Activated naive CD8-positive, alpha-beta T cell treated with anti-CD3 and anti-CD28 coated beads, Interleukin-2, amount 10 ng/mL, durations not matched to agents 7 days and 5 days (primary cell): ENCODE results near the gene ZFYVE21. TPM values are rescaled to one million over a fixed set of nuclear protein-coding genes. Genes with fewer than 3 reads are reported as not detected.
A peak's percentile ranks its signal among the peaks of the same experiment; 100 is the strongest.

ENCODE experiments used
- ATAC-seq: fragments of 150-1000 bp; cut with Tn5 transposase; one replicate; pipeline ENCODE4 v1.10.0; 2021; ENCODE audit warnings: low read depth, moderate library complexity
- POLR2A ChIA-PET: fragments of 350-600 bp; sonication (Branson Sonifier 250); formaldehyde crosslinking; loops from one replicate; lab custom pipeline; 2021; ENCODE audit warnings: antibody characterized with exemption; lab: Charles Lee
- DNase-seq: peaks from one replicate; pipeline ENCODE4 v3.0.0; 2021
- H3K27ac Mint-ChIP-seq: one replicate; pipeline ENCODE4 v1.8.0; 2022; ENCODE audit warnings: mild to moderate bottlenecking, mixed read lengths
- H3K27me3 Mint-ChIP-seq: one replicate; pipeline ENCODE4 v1.8.0; 2022; ENCODE audit warnings: mild to moderate bottlenecking, moderate library complexity, mixed read lengths
- H3K36me3 Mint-ChIP-seq: one replicate; pipeline ENCODE4 v1.8.0; 2021; ENCODE audit warnings: mild to moderate bottlenecking, mixed read lengths
- H3K4me1 Mint-ChIP-seq: one replicate; pipeline ENCODE4 v1.8.0; 2021; ENCODE audit warnings: mixed read lengths
- H3K4me3 Mint-ChIP-seq: one replicate; pipeline ENCODE4 v1.8.0; 2022; ENCODE audit warnings: mild to moderate bottlenecking, moderate library complexity, mixed read lengths
- H3K9me3 Mint-ChIP-seq: one replicate; pipeline ENCODE4 v1.8.0; 2021; ENCODE audit warnings: mixed read lengths
- total RNA-seq, 2 experiments: library from RNA; stranded (reverse); gene quantifications; one replicate each; pipeline ENCODE4 v1.2.3, GENCODE V29; 2021

ZFYVE21 gene
- total RNA-seq, 2 experiments from 2014 or later, result 18.5 to 19.5 TPM

DNA sequence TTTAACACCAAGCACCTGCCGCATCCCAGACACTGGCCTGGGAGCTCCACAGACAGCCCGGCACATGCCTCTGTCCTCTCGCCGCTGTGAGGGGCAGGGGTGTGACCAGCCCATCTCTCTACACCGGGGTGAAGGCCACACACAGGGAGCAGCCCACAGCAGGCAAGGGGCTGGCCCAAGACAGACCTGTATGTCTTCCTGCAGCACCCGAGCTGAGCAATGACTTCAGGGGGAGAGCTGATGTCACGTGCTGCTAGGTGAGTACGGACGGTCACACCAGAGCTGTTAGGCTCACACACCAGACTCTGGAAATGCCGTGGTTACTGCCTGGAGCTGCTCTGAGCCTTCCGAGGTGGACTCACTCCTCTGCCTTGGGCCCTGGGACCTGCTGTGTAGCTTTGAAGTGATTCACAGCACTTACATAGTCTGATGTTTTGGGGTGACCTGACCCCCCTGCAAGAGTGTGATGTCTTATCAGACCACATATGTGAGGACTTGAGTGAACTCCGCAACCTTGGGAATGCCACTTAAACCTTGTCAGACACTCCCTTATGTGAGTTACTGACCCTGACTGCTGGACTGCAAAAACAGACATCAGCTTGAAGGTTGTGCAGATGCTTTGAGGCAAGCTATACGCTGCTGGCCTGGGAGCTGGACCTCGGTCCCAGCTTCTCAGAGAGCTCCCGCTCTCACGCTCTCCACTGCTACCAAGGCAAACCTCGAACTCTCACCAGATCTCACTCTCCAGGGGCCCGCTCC, 2.1 kb upstream of the ZFYVE21 start:
- Mint-ChIP-seq H3K4me1 (peaks cover 33% of the 10 kb centered on the region), H3K36me3 (peaks cover 7% of the 10 kb centered on the region), H3K9me3 (no peaks in the 10 kb centered on the region), H3K27me3 (no peaks in the 10 kb centered on the region), H3K27ac (peak overlapping the region; percentile 71), H3K4me3 (peak overlapping the region; percentile 90)
- no peak for DNase-seq
- POLR2A ChIA-PET, result interaction anchor here (0.6 kb wide), 1 partner anchor 77 kb away, joined by 4 read pairs; no protein-coding TSS in a partner anchor
- no peak for ATAC-seq

DNA sequence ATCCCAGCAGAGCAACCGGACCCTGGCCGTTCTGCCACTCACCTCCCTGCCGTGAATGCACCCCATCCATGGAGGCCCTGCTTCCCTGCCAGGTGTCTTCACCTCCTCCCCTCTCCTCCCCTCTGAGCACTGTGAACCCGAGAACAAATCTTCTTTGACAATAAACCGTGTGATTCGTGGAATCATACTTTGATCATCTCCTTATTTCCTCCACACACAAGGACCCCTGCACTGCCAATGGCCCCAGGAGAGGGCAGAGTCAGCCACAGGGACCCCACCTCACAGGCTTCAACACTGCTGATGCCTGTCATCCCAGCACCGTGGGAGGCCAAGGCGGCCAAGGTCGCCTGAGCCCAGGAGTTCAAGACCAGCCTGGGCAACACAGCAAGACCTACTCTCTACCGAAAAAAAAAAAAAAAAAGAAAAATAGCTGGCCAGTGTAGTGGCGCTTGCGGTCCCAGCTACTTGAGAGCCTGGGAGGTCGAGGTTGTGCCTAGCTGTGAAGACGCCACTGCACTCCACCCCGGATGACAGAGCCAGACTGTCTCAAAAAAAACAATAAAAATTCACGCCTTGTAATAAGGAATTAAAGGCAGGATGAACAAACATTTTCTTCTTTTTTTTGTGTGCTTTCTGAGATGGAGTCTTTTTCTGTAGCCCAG, 1.4 kb upstream of the ZFYVE21 start:
- POLR2A ChIA-PET, result interaction anchor here (1.1 to 2.3 kb wide), 2 partner anchors 14 to 26 kb away, joined by 3 to 5 read pairs; no protein-coding TSS in a partner anchor
- H3K4me1 Mint-ChIP-seq, result peaks cover 36% of the 10 kb centered on the region

DNA sequence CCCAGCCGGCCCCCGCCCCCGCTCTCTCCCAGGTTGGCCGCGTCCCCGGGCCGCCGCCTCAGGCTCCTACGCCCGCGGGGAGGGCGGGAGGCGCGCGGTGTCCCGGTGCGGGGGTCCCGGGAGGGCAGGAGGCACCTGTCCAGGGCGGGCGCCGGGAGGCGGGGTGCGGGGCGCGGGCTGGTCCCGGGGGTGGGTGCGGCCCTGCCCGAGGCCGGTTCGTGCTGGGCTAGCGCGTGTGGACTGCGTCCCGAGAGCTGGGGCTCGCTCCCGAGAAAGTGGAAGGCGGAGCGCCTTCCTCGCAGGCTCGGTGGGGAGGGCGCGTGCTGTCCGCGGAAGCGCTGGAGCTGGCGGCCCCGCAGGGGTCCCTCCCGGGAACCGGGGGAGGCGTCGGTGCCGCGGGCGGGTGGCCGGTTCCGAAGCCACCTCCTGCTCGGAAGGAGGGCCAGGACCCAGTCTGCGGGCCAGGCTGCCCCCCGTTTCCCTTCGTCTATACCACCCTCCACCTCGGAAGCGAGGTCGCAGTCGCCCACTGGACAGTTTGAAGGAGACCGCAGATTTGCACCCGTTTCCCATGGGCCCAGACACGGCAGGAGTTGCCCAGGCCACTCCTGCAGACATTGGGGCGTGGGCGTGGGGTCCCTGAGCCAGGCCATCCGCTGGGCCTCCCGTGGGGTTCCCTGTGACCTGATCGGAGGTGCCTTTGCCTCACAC, 636 bp downstream of the ZFYVE21 start:
- Mint-ChIP-seq H3K4me1 (peaks cover 43% of the 10 kb centered on the region), H3K27ac (no peak overlapping the region), H3K4me3 (peak overlapping the region; percentile 79), H3K36me3 (peaks cover 6% of the 10 kb centered on the region), H3K9me3 (no peaks in the 10 kb centered on the region), H3K27me3 (no peaks in the 10 kb centered on the region)
- DNase-seq (peak; percentile 65), ATAC-seq (no peak)
- POLR2A ChIA-PET, result interaction anchor here (0.6 to 2.3 kb wide), 6 partner anchors 13 to 152 kb away, joined by 3 to 6 read pairs (median 4); no protein-coding TSS in a partner anchor

More for the DNA sequence above, 1.4 kb upstream of the ZFYVE21 start:
- Mint-ChIP-seq H3K9me3 (no peaks in the 10 kb centered on the region), H3K36me3 (peaks cover 6% of the 10 kb centered on the region), H3K27ac (peak overlapping the region; percentile 85), H3K27me3 (no peaks in the 10 kb centered on the region), H3K4me3 (peak overlapping the region; percentile 90)
- DNase-seq (no peak), ATAC-seq (no peak)

DNA sequence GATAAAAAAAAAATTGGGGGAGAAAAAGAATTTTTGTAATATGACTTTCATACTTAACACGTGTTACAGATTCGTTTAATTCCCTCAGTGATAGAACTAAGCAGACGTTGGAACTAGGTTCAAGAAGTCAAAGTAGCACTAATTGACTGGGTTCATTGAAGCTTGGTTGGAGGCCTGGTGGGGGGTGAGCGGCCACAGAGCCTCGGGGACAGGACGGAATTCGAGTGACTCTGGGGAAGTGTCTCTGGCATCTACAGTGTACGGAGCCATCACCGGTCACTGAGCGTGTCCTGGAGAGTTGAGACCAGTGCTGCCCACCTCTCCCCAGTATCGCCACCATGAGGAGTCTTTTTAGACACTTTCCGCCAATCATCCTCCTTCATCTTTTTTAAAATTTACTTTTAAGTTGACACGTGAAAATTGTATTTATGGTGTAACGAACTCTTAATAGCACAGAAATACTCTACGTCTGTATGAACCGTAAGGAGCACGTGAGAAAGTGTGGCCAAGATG, 1.3 kb downstream of the ZFYVE21 start:
- H3K9me3 Mint-ChIP-seq, result no peaks in the 10 kb centered on the region
- H3K4me1 Mint-ChIP-seq, result peaks cover 40% of the 10 kb centered on the region
- peak overlapping the region; percentile 79 for H3K4me3 Mint-ChIP-seq
- DNase-seq, result no peak
- peaks cover 6% of the 10 kb centered on the region for H3K36me3 Mint-ChIP-seq
- no peak for ATAC-seq
- H3K27me3 Mint-ChIP-seq, result no peaks in the 10 kb centered on the region
- no peak overlapping the region for H3K27ac Mint-ChIP-seq
- POLR2A ChIA-PET, result interaction anchor here (1.4 kb wide), 1 partner anchor 152 kb away, joined by 6 read pairs; no protein-coding TSS in a partner anchor

DNA sequence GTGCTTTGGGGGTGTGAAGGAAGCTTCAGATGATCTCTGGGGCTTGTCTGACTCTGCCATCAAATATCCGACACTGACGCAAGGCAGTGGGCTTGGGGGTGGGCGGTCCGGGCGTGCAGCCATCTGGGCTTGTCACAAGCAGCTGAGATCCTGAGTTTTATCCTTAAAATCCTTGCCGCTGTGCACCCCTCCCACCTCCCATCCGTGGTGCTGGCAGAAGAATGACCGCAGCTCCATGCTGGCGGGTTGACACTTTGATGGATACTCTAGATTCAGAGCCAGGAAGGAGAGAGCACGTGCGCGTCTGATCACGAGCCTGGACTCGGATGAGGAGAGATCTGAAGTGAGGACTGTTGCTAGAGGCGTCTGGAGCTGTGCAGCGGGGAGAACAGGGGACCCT, 3.0 kb downstream of the ZFYVE21 start:
- no peak for DNase-seq
- Mint-ChIP-seq H3K27ac (no peak overlapping the region), H3K9me3 (no peaks in the 10 kb centered on the region), H3K4me3 (no peak overlapping the region), H3K36me3 (peaks cover 2% of the 10 kb centered on the region), H3K27me3 (no peaks in the 10 kb centered on the region), H3K4me1 (peaks cover 29% of the 10 kb centered on the region)
- no peak for ATAC-seq
- POLR2A ChIA-PET, result no interaction called here

DNA sequence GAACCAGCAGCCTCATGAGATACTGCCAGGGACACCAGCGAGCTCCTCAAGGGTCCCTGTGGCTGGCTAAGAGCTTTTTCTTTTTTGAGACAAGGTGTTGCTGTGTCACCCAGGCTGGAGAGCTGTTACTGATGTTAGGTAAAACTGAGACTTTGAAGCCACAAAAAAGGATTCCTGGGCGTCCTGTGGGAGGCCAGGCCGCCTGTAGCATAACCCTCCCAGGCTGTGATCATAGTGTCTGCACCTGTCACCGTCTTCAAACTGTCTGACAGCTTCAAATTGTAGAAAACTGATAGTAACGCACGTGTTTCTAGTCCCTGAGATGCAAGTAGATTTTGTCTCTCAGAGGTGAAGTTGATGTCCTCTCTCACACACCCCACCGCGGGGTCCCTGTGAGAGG, 4.1 kb downstream of the ZFYVE21 start:
- Mint-ChIP-seq H3K36me3 (peaks cover 2% of the 10 kb centered on the region), H3K4me3 (no peak overlapping the region), H3K4me1 (peaks cover 20% of the 10 kb centered on the region), H3K27me3 (no peaks in the 10 kb centered on the region), H3K9me3 (no peaks in the 10 kb centered on the region), H3K27ac (no peak overlapping the region)
- ATAC-seq (no peak), DNase-seq (no peak)
- POLR2A ChIA-PET, result interaction anchor here (0.6 kb wide), 1 partner anchor 193 kb away, joined by 3 read pairs; no protein-coding TSS in a partner anchor

DNA sequence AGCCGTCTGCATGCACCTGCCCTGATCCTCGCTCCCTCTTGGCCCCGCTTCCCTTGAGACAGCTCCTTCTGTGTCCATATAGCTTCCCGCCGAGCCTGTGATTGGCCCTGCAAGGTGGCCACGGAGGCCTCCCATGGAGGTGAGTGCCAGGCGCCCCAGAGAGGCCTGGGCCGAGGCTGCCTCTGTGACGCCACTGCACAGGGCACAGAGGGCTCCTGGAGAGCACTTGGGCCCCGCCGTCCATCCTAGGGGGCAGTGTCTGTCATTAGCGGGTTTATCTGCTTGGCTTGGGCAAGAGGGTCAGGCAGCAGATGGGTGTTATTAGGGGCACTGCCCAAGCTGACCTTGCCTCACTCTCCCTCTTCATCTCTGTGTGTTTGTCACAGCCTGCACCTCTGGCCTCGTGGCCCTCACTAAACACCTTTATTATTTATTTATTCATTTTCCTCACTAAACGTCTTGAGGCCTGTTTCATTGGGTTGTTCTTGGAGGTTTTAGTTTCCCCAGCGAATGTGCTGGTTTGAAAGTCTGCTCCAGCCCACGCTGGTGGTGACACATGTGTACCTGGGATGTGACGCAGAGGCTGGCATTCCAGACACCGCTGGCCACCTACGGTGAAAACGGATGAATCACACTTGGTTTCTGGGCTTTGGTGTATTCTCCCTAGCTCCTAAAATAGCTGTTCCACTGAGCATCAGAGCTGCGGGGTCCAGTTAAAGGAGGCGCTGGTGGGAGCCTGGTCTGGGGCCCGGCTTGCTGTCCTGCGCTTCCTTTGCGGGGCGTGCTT, 5.9 kb downstream of the ZFYVE21 start:
- ATAC-seq, result no peak
- H3K4me1 Mint-ChIP-seq, result peaks cover 20% of the 10 kb centered on the region
- H3K27me3 Mint-ChIP-seq, result no peaks in the 10 kb centered on the region
- H3K4me3 Mint-ChIP-seq, result no peak overlapping the region
- no peaks in the 10 kb centered on the region for H3K9me3 Mint-ChIP-seq
- POLR2A ChIA-PET, result interaction anchor here (0.7 kb wide), 1 partner anchor 44 kb away, joined by 5 read pairs; no protein-coding TSS in a partner anchor
- no peak for DNase-seq
- no peak overlapping the region for H3K27ac Mint-ChIP-seq
- no peaks in the 10 kb centered on the region for H3K36me3 Mint-ChIP-seq

DNA sequence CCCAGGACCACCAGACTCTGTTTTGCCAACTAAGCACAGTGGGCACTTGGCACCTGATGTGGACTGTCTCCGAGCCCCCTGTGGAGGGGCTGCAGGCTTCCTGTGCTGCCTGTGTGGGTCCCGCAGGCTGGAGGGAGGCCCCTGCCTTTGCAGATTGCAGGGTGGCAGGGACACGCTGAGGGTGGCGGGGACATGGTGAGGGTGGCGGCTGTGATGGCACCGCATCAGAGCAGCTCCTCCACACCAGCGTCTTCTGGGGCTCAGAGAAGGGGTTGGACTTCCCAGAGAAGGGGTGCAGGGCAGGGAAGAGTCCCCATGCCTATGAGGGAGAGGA, 8.1 kb downstream of the ZFYVE21 start:
- Mint-ChIP-seq H3K27ac (no peak overlapping the region), H3K9me3 (no peaks in the 10 kb centered on the region), H3K36me3 (no peaks in the 10 kb centered on the region), H3K27me3 (no peaks in the 10 kb centered on the region), H3K4me3 (no peak overlapping the region), H3K4me1 (peaks cover 11% of the 10 kb centered on the region)
- ATAC-seq (no peak), DNase-seq (no peak)
- POLR2A ChIA-PET, result no interaction called here

DNA sequence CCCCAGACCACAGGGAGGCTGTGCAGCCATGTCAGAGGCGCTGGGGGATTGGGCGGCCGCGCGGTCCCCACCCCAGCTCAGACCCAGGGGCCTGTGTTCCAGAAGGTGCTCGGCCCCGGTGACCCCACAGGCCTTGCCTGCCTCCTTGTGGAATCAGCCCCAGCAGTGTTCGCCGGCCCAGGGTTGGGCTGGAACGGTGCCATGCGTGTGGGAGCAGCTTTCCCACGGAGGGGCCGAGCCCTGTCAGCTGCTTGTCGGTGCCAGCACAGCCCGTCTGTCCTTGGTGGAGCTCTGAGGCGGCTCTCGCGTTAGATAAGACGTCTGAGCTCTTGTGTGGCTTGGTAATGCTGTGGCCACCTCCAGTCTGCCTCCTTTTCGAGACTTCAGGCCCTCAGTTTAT, 8.5 kb downstream of the ZFYVE21 start:
- DNase-seq, result no peak
- H3K4me1 Mint-ChIP-seq, result peaks cover 9% of the 10 kb centered on the region
- no peaks in the 10 kb centered on the region for H3K27me3 Mint-ChIP-seq
- no peak overlapping the region for H3K4me3 Mint-ChIP-seq
- no peaks in the 10 kb centered on the region for H3K36me3 Mint-ChIP-seq
- H3K27ac Mint-ChIP-seq, result no peak overlapping the region
- H3K9me3 Mint-ChIP-seq, result no peaks in the 10 kb centered on the region
- POLR2A ChIA-PET, result no interaction called here
- no peak for ATAC-seq

DNA sequence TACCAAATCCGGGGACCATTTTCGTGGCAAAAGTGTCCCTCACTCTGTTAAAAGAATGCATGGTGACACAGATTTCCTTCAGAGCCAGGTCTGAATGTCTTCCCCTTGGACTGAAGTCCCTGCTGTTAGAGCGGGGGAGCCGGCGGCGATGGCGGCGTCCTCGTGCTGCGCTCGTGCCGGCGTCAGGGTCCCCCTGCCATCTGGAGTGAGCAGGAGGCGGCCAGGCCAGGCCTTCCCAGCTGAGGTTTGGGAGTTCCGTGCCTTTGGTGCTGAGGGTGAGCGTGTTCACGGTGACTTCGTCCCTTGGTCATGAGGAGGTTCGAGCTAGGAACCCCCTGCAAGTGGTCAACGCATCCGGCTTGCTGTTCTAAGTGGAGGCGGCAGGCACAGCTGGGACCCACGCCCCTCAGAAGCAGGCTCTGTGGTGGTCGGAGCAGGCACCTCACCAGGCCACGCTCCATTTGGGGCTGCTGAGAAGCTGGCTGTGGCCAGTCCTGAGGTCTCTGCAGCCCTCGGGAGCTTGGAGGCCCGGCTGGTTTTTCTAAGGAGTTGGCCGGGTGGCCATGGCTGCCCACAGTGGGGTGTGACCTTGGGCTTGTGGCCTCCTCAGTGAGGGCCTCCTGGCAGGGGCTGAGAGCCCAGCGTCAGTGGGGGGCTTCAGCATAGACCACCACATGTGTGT, 9.5 kb downstream of the ZFYVE21 start:
- Mint-ChIP-seq H3K36me3 (no peaks in the 10 kb centered on the region), H3K27me3 (no peaks in the 10 kb centered on the region), H3K27ac (no peak overlapping the region), H3K4me3 (no peak overlapping the region), H3K4me1 (no peaks in the 10 kb centered on the region), H3K9me3 (no peaks in the 10 kb centered on the region)
- no peak for DNase-seq
- ATAC-seq, result no peak
- POLR2A ChIA-PET, result no interaction called here

DNA sequence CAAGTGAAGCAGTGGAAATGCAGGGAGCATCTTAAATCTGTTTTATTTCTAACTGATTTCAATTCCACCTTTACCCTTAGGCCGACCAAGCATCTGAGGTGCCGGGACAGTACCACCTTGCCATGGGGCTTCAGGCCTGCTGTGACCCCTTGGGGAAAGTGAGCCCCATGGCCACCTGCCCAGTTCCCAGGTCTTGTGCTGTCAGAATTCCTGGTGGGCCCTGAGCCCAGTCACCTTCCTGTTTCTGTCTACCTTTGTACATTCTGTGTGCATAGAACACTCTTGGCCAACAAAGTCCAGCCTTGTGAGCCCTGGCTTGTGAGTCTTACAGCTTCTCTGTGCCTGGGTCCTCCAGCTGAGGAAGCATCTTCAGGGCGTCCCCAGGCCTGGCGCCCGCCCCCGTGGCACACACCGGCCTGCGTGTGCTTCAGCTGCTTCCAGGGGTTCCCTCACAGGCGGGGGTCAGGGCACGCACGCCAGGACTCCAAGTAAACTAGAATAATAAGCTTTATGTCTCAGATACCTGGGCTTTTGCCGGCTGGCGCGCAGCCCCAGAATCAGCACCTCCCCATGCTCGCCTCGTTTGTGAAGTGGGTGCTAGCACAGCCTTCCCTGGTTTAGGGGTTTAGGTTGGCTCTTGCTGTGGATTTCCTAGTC, 10.3 kb downstream of the ZFYVE21 start:
- DNase-seq (no peak), ATAC-seq (no peak)
- Mint-ChIP-seq H3K36me3 (no peaks in the 10 kb centered on the region), H3K27ac (no peak overlapping the region), H3K4me3 (no peak overlapping the region), H3K27me3 (no peaks in the 10 kb centered on the region), H3K9me3 (no peaks in the 10 kb centered on the region), H3K4me1 (no peaks in the 10 kb centered on the region)
- POLR2A ChIA-PET, result no interaction called here

DNA sequence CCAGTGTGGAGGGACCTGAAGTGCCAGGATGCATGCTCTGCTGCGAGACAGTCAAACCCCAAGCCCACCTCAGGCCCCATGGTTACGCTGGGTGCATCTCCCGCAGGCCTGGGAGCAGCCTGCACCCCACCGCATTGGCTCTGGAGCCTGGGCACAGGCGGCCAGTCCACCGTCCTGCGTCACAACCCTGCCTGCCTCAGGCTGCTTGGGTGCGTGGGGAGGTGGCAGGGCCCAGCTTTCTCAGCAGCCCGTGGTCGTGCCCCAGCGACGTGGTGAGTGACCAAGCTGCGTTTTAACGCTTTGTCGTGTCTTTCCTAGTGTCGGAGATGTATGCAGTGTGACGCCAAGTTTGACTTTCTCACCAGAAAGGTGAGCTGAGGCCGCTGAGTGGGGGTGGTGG, 10.9 kb downstream of the ZFYVE21 start:
- POLR2A ChIA-PET, result no interaction called here
- DNase-seq (no peak), ATAC-seq (no peak)
- Mint-ChIP-seq H3K4me1 (no peaks in the 10 kb centered on the region), H3K4me3 (no peak overlapping the region), H3K27me3 (no peaks in the 10 kb centered on the region), H3K36me3 (no peaks in the 10 kb centered on the region), H3K27ac (no peak overlapping the region), H3K9me3 (no peaks in the 10 kb centered on the region)
